SK-N-SH (cell line): ENCODE data around the gene TMEM60. TPM values are rescaled to one million over a fixed set of nuclear protein-coding genes. Genes with fewer than 3 reads are reported as not detected.

Experiments
- CTCF ChIA-PET: fragments of 300-600, 350-600 bp; formaldehyde crosslinking; extraction: SDS; loops from one replicate; lab custom pipeline; 2021; lab: Yijun Ruan, JAX
- POLR2A ChIA-PET: fragments of 350-600 bp; sonication (Branson Sonifier 250); formaldehyde crosslinking; extraction: SDS; loops from one replicate; lab custom pipeline; 2020; ENCODE audit warnings: antibody characterized with exemption, inconsistent platforms; lab: Yijun Ruan, JAX
- DNase-seq: peaks from one replicate; pipeline ENCODE4 v3.0.0; 2012
- H2AFZ ChIP-seq: fragments of 200-600 bp; sonication (generic); 2 replicates; pipeline ENCODE4 v1.8.1; 2016; ENCODE audit warnings: antibody characterized with exemption, mild to moderate bottlenecking, low read depth
- H3F3A ChIP-seq: fragments of 200-600 bp; sonication (generic); replicated peaks from 2 replicates; pipeline ENCODE3; 2016; ENCODE audit warnings: antibody characterized with exemption, mild to moderate bottlenecking; ENCODE audit not compliant: insufficient read depth
- H3K27ac ChIP-seq, 2 experiments: fragments of 200-500 bp in 1 of 2; fragments of 200-600 bp in 1 of 2; sonication (Bioruptor generic) in 1 of 2; sonication (generic), shearing (Covaris generic) in 1 of 2; 2 replicates each; pipeline versions ENCODE4 v1.5.1 to v1.6.1; 2014 to 2016; ENCODE audit warnings: low read depth in 2 of 2, inconsistent platforms in 1 of 2, low read length in 1 of 2, mild to moderate bottlenecking in 1 of 2, mixed read lengths in 1 of 2
- H3K27me3 ChIP-seq: fragments of 200-600 bp; sonication (generic), shearing (Covaris generic); 2 replicates; pipeline ENCODE4 v1.6.1; 2016; ENCODE audit warnings: mixed run types; ENCODE audit not compliant: insufficient read depth
- H3K36me3 ChIP-seq, 2 experiments: fragments of 200-500 bp in 1 of 2; fragments of 200-600 bp in 1 of 2; sonication (Bioruptor generic) in 1 of 2; sonication (generic) in 1 of 2; replicated peaks in 1 of 2; 2 replicates each; pipeline versions ENCODE3 to v1.5.1; 2014 to 2016; ENCODE audit warnings: low read length in 1 of 2, mild to moderate bottlenecking in 1 of 2; ENCODE audit not compliant: insufficient read depth in 2 of 2, control insufficient read depth in 1 of 2
- H3K4me1 ChIP-seq, 2 experiments: fragments of 200-500 bp in 1 of 2; fragments of 200-600 bp in 1 of 2; sonication (Bioruptor generic) in 1 of 2; sonication (generic), shearing (Covaris generic) in 1 of 2; 2 replicates each; pipeline versions ENCODE4 v1.5.1 to v1.6.1; 2014 to 2016; ENCODE audit warnings: low read depth in 1 of 2, low read length in 1 of 2, mixed run types in 1 of 2; ENCODE audit not compliant: insufficient read depth in 2 of 2, control insufficient read depth in 1 of 2
- H3K4me2 ChIP-seq: fragments of 200-600 bp; sonication (generic), shearing (Covaris generic); 2 replicates; pipeline ENCODE4 v1.6.1; 2017; ENCODE audit warnings: mixed run types
- H3K4me3 ChIP-seq, 2 experiments: fragments of 200-500 bp in 1 of 2; fragments of 200-600 bp in 1 of 2; sonication (Bioruptor generic) in 1 of 2; sonication (generic), shearing (Covaris generic) in 1 of 2; 2 replicates each; pipeline versions ENCODE4 v1.5.1 to v1.8.1; 2014 to 2016; ENCODE audit warnings: low read depth in 2 of 2, inconsistent platforms in 1 of 2, low read length in 1 of 2, mild to moderate bottlenecking in 1 of 2, mixed read lengths in 1 of 2, moderate library complexity in 1 of 2
- H3K79me2 ChIP-seq: fragments of 200-600 bp; sonication (generic); 2 replicates; pipeline ENCODE4 v1.8.1; 2017; ENCODE audit warnings: mild to moderate bottlenecking; ENCODE audit not compliant: insufficient read depth
- H3K9ac ChIP-seq: fragments of 200-600 bp; sonication (generic); 2 replicates; pipeline ENCODE4 v1.6.1; 2017; ENCODE audit warnings: mixed run types
- H3K9me2 ChIP-seq: fragments of 200-600 bp; sonication (generic); 2 replicates; pipeline ENCODE4 v1.6.1; 2017; ENCODE audit warnings: mixed run types
- H3K9me3 ChIP-seq: fragments of 200-600 bp; sonication (generic); 2 replicates; pipeline ENCODE4 v1.6.1; 2017; ENCODE audit warnings: mixed run types, mild to moderate bottlenecking, moderate library complexity
- H4K20me1 ChIP-seq: fragments of 200-600 bp; sonication (generic); 2 replicates; pipeline ENCODE4 v1.6.1; 2017; ENCODE audit warnings: mild to moderate bottlenecking, mixed run types; ENCODE audit not compliant: insufficient read depth
- CHD2 ChIP-seq: fragments of 150-350 bp; IDR thresholded peaks from 2 replicates; pipeline ENCODE4 v1.6.1; 2018; ENCODE audit warnings: low read length; ENCODE audit not compliant: partially characterized antibody
- FOXM1 ChIP-seq: IDR thresholded peaks from 2 replicates; pipeline ENCODE4 v1.4.0; 2012; ENCODE audit warnings: low read depth, mild to moderate bottlenecking
- IRF3 ChIP-seq: fragments of 150-350 bp; IDR thresholded peaks from 2 replicates; pipeline ENCODE4 v1.6.1; 2016; ENCODE audit warnings: mild to moderate bottlenecking, low read depth, low read length
- MAX ChIP-seq: IDR thresholded peaks from 2 replicates; pipeline ENCODE4 v1.4.0; 2012; ENCODE audit warnings: low read depth
- USF2 ChIP-seq: fragments of 150-350 bp; IDR thresholded peaks from 2 replicates; pipeline ENCODE4 v1.6.1; 2017; ENCODE audit warnings: antibody characterized with exemption, low read length, low read depth, borderline replicate concordance
- WGBS: methylation state at CpG from one replicate; pipeline ENCODE4 v1.1.6; 2017; ENCODE audit warnings: low lambda C conversion rate; 5-methylcytosine and 5-hydroxymethylcytosine counted together
- polyA plus RNA-seq, 3 experiments: library from polyadenylated mRNA; depleted of rRNA; stranded (reverse); fragments of >200 nt; gene quantifications; 2 replicates each; pipeline ENCODE4 v1.2.3, GENCODE V29; 2012

Gene TMEM60
- polyA plus RNA-seq, 1 of the 3 experiments (the other 2 are of a cell fraction) = 24.8 TPM

- H3K4me3 ChIP-seq = no peak overlapping the region
- no peaks in the 10 kb centered on the region for H3K9me2 ChIP-seq
- no peaks in the 10 kb centered on the region for H3K9me3 ChIP-seq
- no peaks in the 10 kb centered on the region for H3K4me1 ChIP-seq
- H4K20me1 ChIP-seq = no peaks in the 10 kb centered on the region
- peaks cover 8 to 24% of the 10 kb centered on the region in 2 experiments for H3K36me3 ChIP-seq
- DNase-seq = no peak
- POLR2A ChIA-PET = no interaction called here
- no peak for TF ChIP-seq USF2
- no peak for TF ChIP-seq IRF3
- TF ChIP-seq MAX = no peak
- TF ChIP-seq, all 33 proteins: peak for 0
- CTCF ChIA-PET = interaction anchor here (0.6 to 3.7 kb wide), 7 partner anchors 17 to 116 kb away, joined by 3 to 25 read pairs (median 4); no protein-coding TSS in a partner anchor
- WGBS = 94% methylated on average over 4 of the region's 4 CpGs
- Histone ChIP-seq H3K4me2 (no peak overlapping the region), H3K79me2 (peaks cover 39% of the 10 kb centered on the region), H2AFZ (no peak overlapping the region), H3K27me3 (no peaks in the 10 kb centered on the region), H3K9ac (no peak overlapping the region), H3K27ac (no peak overlapping the region), H3F3A (no peaks in the 10 kb centered on the region)
Measured at GRCh38 chr7:77765906-77766800, 32.1 kb downstream of the TMEM60 start.

- no peak for DNase-seq
- Histone ChIP-seq H3K27me3 (no peaks in the 10 kb centered on the region), H3K4me2 (no peak overlapping the region), H3K4me3 (no peak overlapping the region), H3K9me2 (no peaks in the 10 kb centered on the region), H3F3A (no peaks in the 10 kb centered on the region), H3K4me1 (no peaks in the 10 kb centered on the region), H3K9me3 (no peaks in the 10 kb centered on the region), H2AFZ (no peak overlapping the region), H3K79me2 (peaks cover 45% of the 10 kb centered on the region), H4K20me1 (no peaks in the 10 kb centered on the region), H3K9ac (no peak overlapping the region), H3K27ac (no peak overlapping the region), H3K36me3 (peaks cover 8 to 24% of the 10 kb centered on the region in 2 experiments)
- TF ChIP-seq CHD2 (no peak), USF2 (no peak), MAX (no peak), FOXM1 (no peak)
- POLR2A ChIA-PET = no interaction called here
- 83% methylated on average over 3 of the region's 3 CpGs for WGBS
- CTCF ChIA-PET = interaction anchor here (0.6 to 3.7 kb wide), 5 partner anchors 20 to 115 kb away, joined by 3 to 25 read pairs (median 4); no protein-coding TSS in a partner anchor
Measured at GRCh38 chr7:77765481-77765880, 32.8 kb downstream of the TMEM60 start.
